ENCODE results near the gene CACNA2D1. TPM values are rescaled to one million over a fixed set of nuclear protein-coding genes. Genes with fewer than 3 reads are reported as not detected.

The CACNA2D1 gene
- polyA plus RNA-seq, 2 of the 4 experiments (the other 2 are of a cell fraction), result 18.0 to 32.9 TPM

DNA sequence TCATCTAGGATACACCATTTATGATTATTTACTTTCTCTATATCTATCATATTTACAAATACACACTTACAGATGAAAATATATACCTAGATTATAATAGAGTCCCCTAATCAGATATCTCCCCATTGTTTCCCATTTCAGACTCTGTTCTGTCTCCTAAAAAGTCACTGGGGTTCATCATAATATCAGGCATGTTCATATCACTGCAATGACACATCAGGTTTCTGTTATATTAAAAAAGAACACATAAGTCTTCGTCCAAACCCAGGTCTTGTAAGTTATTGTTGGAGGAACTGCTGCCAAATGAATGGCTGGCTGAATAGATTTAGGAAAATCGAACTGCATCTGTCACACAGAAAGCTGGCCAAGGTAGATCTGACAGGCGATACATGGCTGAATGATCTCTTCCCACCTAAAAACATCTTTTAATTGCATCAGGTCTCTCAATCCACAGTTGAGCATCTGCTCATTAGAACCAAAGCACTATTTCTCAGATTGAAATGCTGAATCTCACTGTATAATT is 178.7 kb downstream of the CACNA2D1 start:
- H3K27ac ChIP-seq, result no peak overlapping the region
- ChIA-PET POLR2A (no interaction called here), CTCF (no interaction called here)
- no peak overlapping the region for H3K4me3 ChIP-seq
- FAIRE-seq, result no peak
- no peaks in the 10 kb centered on the region for H3K9me3 ChIP-seq
- WGBS (ENCODE audit: missing lambda C conversion rate), result 79% methylated on average over 3 of the region's 3 CpGs
- DNase-seq (ENCODE audit: low read depth in 1 of 2, low spot score in 1 of 2), result no peak
- H3K4me1 ChIP-seq, result 0 out of 3 replicates have a peak, but pooled peaks cover 6% of the 10 kb centered on the region
- TF ChIP-seq FOSB (CRISPR knock-in tag; IDR thresholded peaks at IDR 0.05) (no peak), CHD4 (IDR thresholded peaks at IDR 0.05; ENCODE audit: borderline replicate concordance) (no peak), RARB (CRISPR knock-in tag; IDR thresholded peaks at IDR 0.05) (no peak), KDM5A (IDR thresholded peaks at IDR 0.05) (no peak)
- ATAC-seq, result no peak
- H3K4me2 ChIP-seq, result no peak overlapping the region

- TF ChIP-seq FOSB (CRISPR knock-in tag; IDR thresholded peaks at IDR 0.05) (no peak), SMC3 (IDR thresholded peaks at IDR 0.05) (no peak), FOXS1 (CRISPR knock-in tag; IDR thresholded peaks at IDR 0.05) (no peak), CEBPB (IDR thresholded peaks at IDR 0.05) (no peak), RARB (CRISPR knock-in tag; IDR thresholded peaks at IDR 0.05) (no peak)
- H3K9me3 ChIP-seq, result no peaks in the 10 kb centered on the region
- DNase-seq (ENCODE audit: low read depth in 1 of 2, low spot score in 1 of 2), result no peak
- 0 out of 3 replicates have a peak, but pooled peaks cover 4% of the 10 kb centered on the region for H3K4me1 ChIP-seq
- H3K4me2 ChIP-seq, result no peak overlapping the region
- no peak overlapping the region for H3K4me3 ChIP-seq
- no peak for ATAC-seq
- CTCF ChIA-PET, result no interaction called here
- no peak for FAIRE-seq
- H3K27ac ChIP-seq, result no peak overlapping the region
- 90% methylated on average over 3 of the region's 3 CpGs for WGBS (ENCODE audit: missing lambda C conversion rate)
- POLR2A ChIA-PET, result no interaction called here
These were observed 179.4 kb downstream of the CACNA2D1 start for GRCh38 chr7:82263920-82264782.

DNA sequence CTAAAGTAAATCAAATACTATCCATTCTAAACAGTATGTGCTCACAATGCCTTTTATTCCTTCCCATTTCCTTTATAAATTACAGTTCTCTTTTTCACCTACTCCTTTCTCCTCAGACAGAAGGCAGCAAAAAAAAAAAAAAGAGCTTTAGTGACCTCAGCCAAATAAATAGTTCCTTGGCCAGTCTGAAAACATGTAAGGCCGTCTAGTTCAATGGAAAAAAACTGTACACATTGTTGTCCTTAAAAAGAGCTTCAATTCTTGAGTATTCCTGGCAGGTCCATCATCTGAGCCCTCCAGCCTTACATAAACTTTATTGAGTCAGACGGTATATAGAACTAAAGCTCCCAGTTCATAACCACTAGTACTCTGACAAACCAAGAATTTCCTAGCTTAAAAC is 185.4 kb downstream of the CACNA2D1 start:
- ChIA-PET CTCF (interaction anchor here (0.6 to 2.1 kb wide), 5 partner anchors 10 to 223 kb away, joined by 3 to 8 read pairs (median 3); no protein-coding TSS in a partner anchor), POLR2A (interaction anchor here (0.7 kb wide), 1 partner anchor 12 kb away, joined by 3 read pairs; no protein-coding TSS in a partner anchor)
- no peak overlapping the region for H3K4me2 ChIP-seq
- WGBS (ENCODE audit: missing lambda C conversion rate), result 77% methylated on average over 2 of the region's 2 CpGs
- H3K27ac ChIP-seq, result no peak overlapping the region
- TF ChIP-seq ESRRA (IDR thresholded peaks at IDR 0.05; ENCODE audit: borderline replicate concordance, low read length) (no peak), ZC3H11A (IDR thresholded peaks at IDR 0.05) (no peak), SREBF2 (IDR thresholded peaks at IDR 0.05) (no peak), NFE2L2 (conservative IDR thresholded peaks at IDR 0.05; ENCODE audit: low read length) (no peak), BHLHE40 (IDR thresholded peaks at IDR 0.05; ENCODE audit: low read depth, low read length) (no peak), CBX8 (IDR thresholded peaks at IDR 0.05) (no peak), TP53 (CRISPR knock-in tag; IDR thresholded peaks at IDR 0.05) (no peak), CHD2 (IDR thresholded peaks at IDR 0.05; ENCODE audit: low read length, partially characterized antibody) (no peak), NR3C1 (IDR thresholded peaks at IDR 0.05) (no peak), CHD4 (IDR thresholded peaks at IDR 0.05; ENCODE audit: borderline replicate concordance) (no peak), RAD21 (conservative IDR thresholded peaks at IDR 0.05 in 1 of 2, IDR thresholded peaks at IDR 0.05 in 1 of 2) (no peak), RARB (CRISPR knock-in tag; IDR thresholded peaks at IDR 0.05) (no peak), ZFP36 (IDR thresholded peaks at IDR 0.05; ENCODE audit: borderline replicate concordance, partially characterized antibody) (no peak), REST (IDR thresholded peaks at IDR 0.05) (no peak), CBX2 (IDR thresholded peaks at IDR 0.05; ENCODE audit: borderline replicate concordance, low read depth) (no peak), ATOH8 (CRISPR knock-in tag; IDR thresholded peaks at IDR 0.05; ENCODE audit: low read depth) (no peak), EP300 (IDR thresholded peaks at IDR 0.05) (no peak), RNF2 (IDR thresholded peaks at IDR 0.05; ENCODE audit: borderline replicate concordance, low read depth) (no peak), EHMT2 (IDR thresholded peaks at IDR 0.05; ENCODE audit: low read depth) (no peak)
- TF ChIP-seq, protein P1, sequence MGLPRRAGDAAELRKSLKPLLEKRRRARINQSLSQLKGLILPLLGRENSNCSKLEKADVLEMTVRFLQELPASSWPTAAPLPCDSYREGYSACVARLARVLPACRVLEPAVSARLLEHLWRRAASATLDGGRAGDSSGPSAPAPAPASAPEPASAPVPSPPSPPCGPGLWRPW (IDR thresholded peaks at IDR 0.05), result no peak
- H3K4me3 ChIP-seq, result no peak overlapping the region
- no peaks in the 10 kb centered on the region for H3K9me3 ChIP-seq
- DNase-seq (ENCODE audit: low read depth in 1 of 2, low spot score in 1 of 2) (no peak), ATAC-seq (no peak), FAIRE-seq (no peak)
- H3K4me1 ChIP-seq, result no peaks in the 10 kb centered on the region
